OCI-LY7 (cell line): ENCODE results near the gene PIGX. TPM values are rescaled to one million over a fixed set of nuclear protein-coding genes. Genes with fewer than 3 reads are reported as not detected.

Experiments
- BruUV-seq: library from RNA; stranded (reverse); fragments of 400-500 nt; replicated peaks from 2 replicates; lab custom pipeline; 2021; lab: Mats Ljungman, UMichigan
- CTCF ChIA-PET: fragments of 300-600 bp; sonication (Branson Sonifier 250); formaldehyde crosslinking; loops from one replicate; lab custom pipeline; 2022; ENCODE audit warnings: antibody characterized with exemption; ENCODE audit not compliant: unreplicated experiment; lab: Charles Lee
- POLR2A ChIA-PET: fragments of 300-600 bp; sonication (Branson Sonifier 250); formaldehyde crosslinking; loops from one replicate; lab custom pipeline; 2022; ENCODE audit warnings: antibody characterized with exemption; lab: Charles Lee
- DNase-seq: peaks from one replicate; pipeline ENCODE4 v3.0.0-alpha.2; 2015; ENCODE audit warnings: low spot score
- H2AFZ ChIP-seq: fragments of 200-600 bp; sonication (generic), shearing (Covaris generic); 2 replicates; pipeline ENCODE4 v1.6.1; 2014; ENCODE audit warnings: mild to moderate bottlenecking, antibody characterized with exemption, low read length, moderate library complexity
- H3K27ac ChIP-seq: fragments of 200-600 bp; sonication (generic); 2 replicates; pipeline ENCODE4 v1.5.1; 2014; ENCODE audit warnings: mixed run types, low read depth, mild to moderate bottlenecking, moderate library complexity, low read length, inconsistent platforms; ENCODE audit not compliant: poor library complexity, severe bottlenecking
- H3K36me3 ChIP-seq: fragments of 200-600 bp; sonication (generic); 2 replicates; pipeline ENCODE4 v1.6.1; 2014; ENCODE audit warnings: mild to moderate bottlenecking, antibody characterized with exemption, low read length, moderate library complexity, mixed read lengths; ENCODE audit not compliant: insufficient read depth
- H3K4me1 ChIP-seq: fragments of 200-600 bp; sonication (generic); 2 replicates; pipeline ENCODE4 v1.5.1; 2014; ENCODE audit warnings: mild to moderate bottlenecking, low read length; ENCODE audit not compliant: insufficient read depth, poor library complexity, severe bottlenecking
- H3K4me2 ChIP-seq: fragments of 200-600 bp; sonication (generic); 2 replicates; pipeline ENCODE4 v1.6.1; 2014; ENCODE audit warnings: mild to moderate bottlenecking, low read length
- H3K4me3 ChIP-seq: fragments of 200-600 bp; sonication (generic); 2 replicates; pipeline ENCODE4 v1.5.1; 2014; ENCODE audit warnings: mild to moderate bottlenecking, low read depth, low read length; ENCODE audit not compliant: poor library complexity, severe bottlenecking
- H3K79me2 ChIP-seq: fragments of 200-600 bp; sonication (generic); 2 replicates; pipeline ENCODE4 v1.6.1; 2016; ENCODE audit warnings: low read depth, mild to moderate bottlenecking, low read length, moderate library complexity, mixed read lengths; ENCODE audit not compliant: insufficient read depth
- H3K9me2 ChIP-seq: fragments of 200-600 bp; sonication (generic); 2 replicates; pipeline ENCODE4 v1.6.1; 2016; ENCODE audit warnings: mild to moderate bottlenecking, low read length, mixed read lengths; ENCODE audit not compliant: insufficient read depth
- H3K9me3 ChIP-seq: fragments of 200-600 bp; sonication (generic); 2 replicates; pipeline ENCODE4 v1.6.1; 2014; ENCODE audit warnings: mild to moderate bottlenecking, mixed run types, low read length, mixed read lengths
- H4K20me1 ChIP-seq: fragments of 200-600 bp; sonication (generic); 2 replicates; pipeline ENCODE4 v1.6.1; 2014; ENCODE audit warnings: mild to moderate bottlenecking, antibody characterized with exemption, low read length, moderate library complexity, mixed read lengths; ENCODE audit not compliant: insufficient read depth
- EZH2phosphoT487 ChIP-seq: fragments of 200-600 bp; sonication (generic); IDR thresholded peaks from 2 replicates; pipeline ENCODE4 v1.6.1; 2018; ENCODE audit warnings: low read depth, borderline replicate concordance, mild to moderate bottlenecking, mixed run types, antibody characterized with exemption, low read length, moderate library complexity, mixed read lengths
- intact Hi-C: fragments of 100-400 bp; cut with micrococcal nuclease; formaldehyde crosslinking; loops from one replicate; pipeline ENCODE4 v1.10.0; 2022; ENCODE audit not compliant: unreplicated experiment
- total RNA-seq, 2 experiments: library from RNA; depleted of rRNA in 1 of 2; stranded (reverse); fragments of >200 nt in 1 of 2; shearing (Covaris generic) in 1 of 2; gene quantifications; 2 replicates each; pipeline ENCODE4 v1.2.3, GENCODE V29; 2014 to 2022
- TF ChIP-seq, protein P1 (sequence below): fragments of 200-600 bp; sonication (generic); conservative IDR thresholded peaks from 2 replicates; pipeline ENCODE4 v1.5.1; 2014; ENCODE audit warnings: mild to moderate bottlenecking, antibody characterized with exemption, low read length, moderate library complexity, mixed read lengths

PIGX gene
- total RNA-seq, 2 experiments from 2014 or later = 24.9 to 31.5 TPM

DNA sequence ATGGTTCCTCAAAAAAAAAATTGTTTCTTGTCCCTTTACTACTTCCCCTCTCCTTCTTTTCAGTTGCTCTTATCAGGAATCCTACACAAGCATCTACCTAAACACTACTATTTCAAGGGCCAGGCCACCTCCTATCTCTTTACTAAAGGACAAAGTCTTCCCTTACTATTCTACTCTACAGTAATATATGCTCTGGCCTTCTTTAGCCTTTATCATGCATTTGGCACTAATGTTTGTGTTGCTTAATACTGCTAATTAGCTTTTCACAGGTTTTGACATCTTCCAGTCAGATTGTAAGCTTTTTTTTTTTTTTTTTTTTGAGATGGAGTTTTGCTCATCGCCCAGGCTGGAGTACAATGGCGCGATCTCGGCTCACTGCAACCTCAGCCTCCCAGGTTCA is 5.4 kb upstream of the PIGX start:
- no TSS peak for BruUV-seq
- no peak overlapping the region for H3K27ac ChIP-seq
- H3K4me2 ChIP-seq = no peak overlapping the region
- ChIA-PET POLR2A (interaction anchor here (0.6 to 1.2 kb wide), 3 partner anchors 10 to 133 kb away, joined by 3 to 4 read pairs (median 3); no protein-coding TSS in a partner anchor), CTCF (no interaction called here)
- peaks cover 7% of the 10 kb centered on the region for H3K4me1 ChIP-seq
- H2AFZ ChIP-seq = no peak overlapping the region
- no peak for DNase-seq
- H3K36me3 ChIP-seq = no peaks in the 10 kb centered on the region
- H3K79me2 ChIP-seq = peaks cover 4% of the 10 kb centered on the region; the same call in 1 of the 2 replicates
- intact Hi-C loops = no loop called here
- no peaks in the 10 kb centered on the region for H4K20me1 ChIP-seq
- TF ChIP-seq EZH2phosphoT487 = no peak
- TF ChIP-seq, protein P1, sequence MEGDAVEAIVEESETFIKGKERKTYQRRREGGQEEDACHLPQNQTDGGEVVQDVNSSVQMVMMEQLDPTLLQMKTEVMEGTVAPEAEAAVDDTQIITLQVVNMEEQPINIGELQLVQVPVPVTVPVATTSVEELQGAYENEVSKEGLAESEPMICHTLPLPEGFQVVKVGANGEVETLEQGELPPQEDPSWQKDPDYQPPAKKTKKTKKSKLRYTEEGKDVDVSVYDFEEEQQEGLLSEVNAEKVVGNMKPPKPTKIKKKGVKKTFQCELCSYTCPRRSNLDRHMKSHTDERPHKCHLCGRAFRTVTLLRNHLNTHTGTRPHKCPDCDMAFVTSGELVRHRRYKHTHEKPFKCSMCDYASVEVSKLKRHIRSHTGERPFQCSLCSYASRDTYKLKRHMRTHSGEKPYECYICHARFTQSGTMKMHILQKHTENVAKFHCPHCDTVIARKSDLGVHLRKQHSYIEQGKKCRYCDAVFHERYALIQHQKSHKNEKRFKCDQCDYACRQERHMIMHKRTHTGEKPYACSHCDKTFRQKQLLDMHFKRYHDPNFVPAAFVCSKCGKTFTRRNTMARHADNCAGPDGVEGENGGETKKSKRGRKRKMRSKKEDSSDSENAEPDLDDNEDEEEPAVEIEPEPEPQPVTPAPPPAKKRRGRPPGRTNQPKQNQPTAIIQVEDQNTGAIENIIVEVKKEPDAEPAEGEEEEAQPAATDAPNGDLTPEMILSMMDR = no peak
- no peaks in the 10 kb centered on the region for H3K9me3 ChIP-seq
- H3K4me3 ChIP-seq = no peak overlapping the region
- H3K9me2 ChIP-seq = no peaks in the 10 kb centered on the region

DNA sequence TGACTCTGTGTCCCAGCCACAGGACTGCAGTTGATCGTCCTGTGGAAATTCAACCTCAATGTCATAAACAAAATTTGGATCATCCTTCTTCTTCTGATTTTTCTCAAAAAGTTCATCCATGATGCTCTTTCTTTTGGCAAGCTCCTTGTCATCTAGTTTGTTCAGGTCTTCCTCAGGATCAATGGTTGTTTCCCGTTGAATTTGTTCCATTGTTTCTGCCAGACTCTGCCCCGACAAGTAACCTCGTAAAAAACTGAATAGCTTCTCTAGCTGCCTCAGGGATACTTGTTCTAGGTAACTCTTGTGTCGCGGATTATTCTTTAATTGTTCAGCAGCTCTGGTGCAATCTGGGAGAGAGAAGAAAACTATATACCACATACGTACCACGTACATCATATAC is 4.6 kb upstream of the PIGX start:
- H3K27ac ChIP-seq = no peak overlapping the region
- no peaks in the 10 kb centered on the region for H4K20me1 ChIP-seq
- peaks cover 4% of the 10 kb centered on the region; the same call in 1 of the 2 replicates for H3K79me2 ChIP-seq
- no TSS peak for BruUV-seq
- no peaks in the 10 kb centered on the region for H3K9me3 ChIP-seq
- DNase-seq = no peak
- no peak overlapping the region for H3K4me3 ChIP-seq
- no peak for TF ChIP-seq EZH2phosphoT487
- TF ChIP-seq, protein P1 = no peak
- ChIA-PET POLR2A (interaction anchor here (0.7 to 1.2 kb wide), 5 partner anchors 8 to 642 kb away, joined by 3 to 4 read pairs (median 3); no protein-coding TSS in a partner anchor), CTCF (no interaction called here)
- no peak overlapping the region for H3K4me2 ChIP-seq
- no peaks in the 10 kb centered on the region for H3K36me3 ChIP-seq
- peaks cover 7% of the 10 kb centered on the region for H3K4me1 ChIP-seq
- intact Hi-C loops = no loop called here
- H3K9me2 ChIP-seq = no peaks in the 10 kb centered on the region
- H2AFZ ChIP-seq = no peak overlapping the region

DNA sequence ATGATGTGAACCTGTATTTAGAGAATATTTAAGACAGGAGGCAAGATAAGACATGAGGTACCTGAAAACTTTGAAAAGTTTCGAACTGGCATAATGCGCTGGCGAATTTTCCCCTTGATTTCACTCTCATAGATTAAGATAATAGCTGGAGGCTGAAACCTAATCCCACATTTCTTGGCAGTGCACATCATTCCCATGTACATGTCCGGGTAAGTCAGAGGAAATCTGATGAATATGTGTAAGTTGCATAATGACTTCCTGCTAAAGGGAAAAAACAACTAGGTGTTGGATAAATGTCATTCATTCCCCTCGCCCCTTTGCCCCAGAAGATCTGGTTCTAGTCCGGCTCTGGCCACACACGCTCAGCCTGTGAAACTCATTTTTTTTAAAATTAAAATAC is 3.7 kb upstream of the PIGX start:
- BruUV-seq = no TSS peak
- no peak overlapping the region for H3K4me2 ChIP-seq
- no peak overlapping the region for H3K4me3 ChIP-seq
- H3K9me3 ChIP-seq = no peaks in the 10 kb centered on the region
- no peaks in the 10 kb centered on the region for H3K36me3 ChIP-seq
- intact Hi-C loops = no loop called here
- no peak for DNase-seq
- H3K79me2 ChIP-seq = peaks cover 4% of the 10 kb centered on the region; the same call in 1 of the 2 replicates
- H3K27ac ChIP-seq = no peak overlapping the region
- no peaks in the 10 kb centered on the region for H4K20me1 ChIP-seq
- no peaks in the 10 kb centered on the region for H3K9me2 ChIP-seq
- TF ChIP-seq, protein P1 = no peak
- no peak for TF ChIP-seq EZH2phosphoT487
- ChIA-PET CTCF (no interaction called here), POLR2A (interaction anchor here (0.8 to 1.7 kb wide), 4 partner anchors 9 to 34 kb away, joined by 3 to 4 read pairs (median 4); no protein-coding TSS in a partner anchor)
- peaks cover 13% of the 10 kb centered on the region for H3K4me1 ChIP-seq
- H2AFZ ChIP-seq = no peak overlapping the region
